GM19372 (cell line): ENCODE data around the gene PCGF6.
"Not testable (repeated sequence)": the region's sequence is repeated elsewhere in the genome, so short reads cannot be mapped to it uniquely, and the experiment has no call there.

Experiments
- ATAC-seq: cut with Tn5 transposase; IDR thresholded peaks from one replicate; pipeline ENCODE4 v1.9.1; 2021; ENCODE audit warnings: mild to moderate bottlenecking, low read depth, moderate library complexity; ENCODE audit not compliant: unreplicated experiment

Gene PCGF6

GRCh38 chr10:103259989-103260388, 91.0 kb downstream of the PCGF6 start:
- ATAC-seq = no peak

DNA sequence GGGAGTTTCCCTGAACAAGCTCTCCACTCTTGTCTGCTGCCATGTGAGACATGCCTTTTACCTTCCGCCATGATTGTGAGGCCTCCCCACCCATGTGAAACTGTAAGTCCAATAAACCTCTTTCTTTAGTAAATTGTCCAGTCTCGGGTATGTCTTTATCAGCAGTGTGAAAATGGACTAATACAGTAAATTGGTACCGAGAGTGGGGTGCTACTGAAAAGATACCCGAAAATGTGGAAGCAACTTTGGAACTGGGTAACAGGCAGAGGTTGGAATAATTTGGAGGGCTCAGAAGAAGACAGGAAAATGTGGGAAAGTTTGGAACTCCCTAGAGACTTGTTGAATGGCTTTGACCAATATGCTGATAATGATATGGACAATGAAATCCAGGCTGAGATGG, 92.0 kb downstream of the PCGF6 start:
- ATAC-seq = not testable (repeated sequence)

- no peak for ATAC-seq
These were observed 93.1 kb downstream of the PCGF6 start for GRCh38 chr10:103257812-103258211.

GRCh38 chr10:103256613-103257012, 94.3 kb downstream of the PCGF6 start:
- no peak for ATAC-seq

- no peak for ATAC-seq
These were observed 96.2 kb downstream of the PCGF6 start for GRCh38 chr10:103254538-103255325.

- no peak for ATAC-seq
These were observed 96.8 kb downstream of the PCGF6 start for GRCh38 chr10:103254113-103254512.
